ENCODE data around the gene IGSF8. TPM values are rescaled to one million over a fixed set of nuclear protein-coding genes. Genes with fewer than 3 reads are reported as not detected.

IGSF8 gene
- total RNA-seq, 1 experiment from 2014 or later: 101 TPM

DNA sequence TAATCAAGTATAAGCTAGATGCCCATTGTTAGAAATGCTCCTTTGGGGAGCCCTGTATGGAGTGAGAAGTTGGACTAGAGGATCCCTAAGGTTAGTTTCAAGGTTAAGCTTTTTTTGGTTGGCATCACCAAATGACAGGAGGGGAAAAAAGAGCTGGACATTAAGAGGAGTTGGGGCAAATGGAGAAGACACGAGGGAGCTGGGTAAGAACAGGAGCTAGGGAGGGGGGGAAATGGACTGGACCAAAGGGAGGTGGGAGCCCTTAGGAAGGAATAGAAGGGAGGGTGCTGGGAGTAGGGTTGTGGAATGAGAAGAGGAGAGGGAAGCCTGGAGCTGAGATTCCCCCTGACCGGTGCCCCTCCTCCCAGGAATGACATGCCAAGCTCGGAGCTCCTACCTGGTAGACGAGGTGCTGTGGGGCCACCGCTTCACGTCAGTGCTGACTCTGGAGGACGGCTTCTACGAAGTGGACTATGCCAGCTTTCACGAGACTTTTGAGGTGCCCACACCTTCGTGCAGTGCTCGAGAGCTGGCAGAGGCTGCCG is 11.2 kb downstream of the IGSF8 start:
- ATAC-seq (no peak), DNase-seq (ENCODE audit: low spot score) (no peak)
- Mint-ChIP-seq H3K9me3 (no peaks in the 10 kb centered on the region), H3K36me3 (peaks cover 6% of the 10 kb centered on the region), H3K27ac (no peak overlapping the region), H3K4me1 (peaks cover 22% of the 10 kb centered on the region), H3K27me3 (ENCODE audit: low read depth) (peaks cover 38% of the 10 kb centered on the region), H3K4me3 (no peak overlapping the region)
- ChIA-PET CTCF (interaction anchor here (0.7 to 29.5 kb wide), 15 partner anchors 9 to 166 kb away, joined by 3 to 978 read pairs (median 29); partner anchors contain the start of genes CASQ1 and IGSF8), POLR2A (interaction anchor here (1.0 to 1.2 kb wide), 2 partner anchors 9 to 10 kb away, joined by 3 to 4 read pairs; no protein-coding TSS in a partner anchor)
- TF ChIP-seq MXD4 (CRISPR knock-in tag; IDR thresholded peaks at IDR 0.05; ENCODE audit: borderline replicate concordance): no peak
- TF ChIP-seq ZMAT4 (CRISPR knock-in tag; IDR thresholded peaks at IDR 0.05): no peak
- TF ChIP-seq ATF2 (CRISPR knock-in tag; IDR thresholded peaks at IDR 0.05; ENCODE audit: borderline replicate concordance, low read depth): no peak
- TF ChIP-seq ZNF138 (CRISPR knock-in tag; conservative IDR thresholded peaks at IDR 0.05): no peak
- TF ChIP-seq, protein P1, sequence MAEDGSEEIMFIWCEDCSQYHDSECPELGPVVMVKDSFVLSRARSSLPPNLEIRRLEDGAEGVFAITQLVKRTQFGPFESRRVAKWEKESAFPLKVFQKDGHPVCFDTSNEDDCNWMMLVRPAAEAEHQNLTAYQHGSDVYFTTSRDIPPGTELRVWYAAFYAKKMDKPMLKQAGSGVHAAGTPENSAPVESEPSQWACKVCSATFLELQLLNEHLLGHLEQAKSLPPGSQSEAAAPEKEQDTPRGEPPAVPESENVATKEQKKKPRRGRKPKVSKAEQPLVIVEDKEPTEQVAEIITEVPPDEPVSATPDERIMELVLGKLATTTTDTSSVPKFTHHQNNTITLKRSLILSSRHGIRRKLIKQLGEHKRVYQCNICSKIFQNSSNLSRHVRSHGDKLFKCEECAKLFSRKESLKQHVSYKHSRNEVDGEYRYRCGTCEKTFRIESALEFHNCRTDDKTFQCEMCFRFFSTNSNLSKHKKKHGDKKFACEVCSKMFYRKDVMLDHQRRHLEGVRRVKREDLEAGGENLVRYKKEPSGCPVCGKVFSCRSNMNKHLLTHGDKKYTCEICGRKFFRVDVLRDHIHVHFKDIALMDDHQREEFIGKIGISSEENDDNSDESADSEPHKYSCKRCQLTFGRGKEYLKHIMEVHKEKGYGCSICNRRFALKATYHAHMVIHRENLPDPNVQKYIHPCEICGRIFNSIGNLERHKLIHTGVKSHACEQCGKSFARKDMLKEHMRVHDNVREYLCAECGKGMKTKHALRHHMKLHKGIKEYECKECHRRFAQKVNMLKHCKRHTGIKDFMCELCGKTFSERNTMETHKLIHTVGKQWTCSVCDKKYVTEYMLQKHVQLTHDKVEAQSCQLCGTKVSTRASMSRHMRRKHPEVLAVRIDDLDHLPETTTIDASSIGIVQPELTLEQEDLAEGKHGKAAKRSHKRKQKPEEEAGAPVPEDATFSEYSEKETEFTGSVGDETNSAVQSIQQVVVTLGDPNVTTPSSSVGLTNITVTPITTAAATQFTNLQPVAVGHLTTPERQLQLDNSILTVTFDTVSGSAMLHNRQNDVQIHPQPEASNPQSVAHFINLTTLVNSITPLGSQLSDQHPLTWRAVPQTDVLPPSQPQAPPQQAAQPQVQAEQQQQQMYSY (CRISPR knock-in tag; IDR thresholded peaks at IDR 0.05): no peak
- TF ChIP-seq, protein P2, sequence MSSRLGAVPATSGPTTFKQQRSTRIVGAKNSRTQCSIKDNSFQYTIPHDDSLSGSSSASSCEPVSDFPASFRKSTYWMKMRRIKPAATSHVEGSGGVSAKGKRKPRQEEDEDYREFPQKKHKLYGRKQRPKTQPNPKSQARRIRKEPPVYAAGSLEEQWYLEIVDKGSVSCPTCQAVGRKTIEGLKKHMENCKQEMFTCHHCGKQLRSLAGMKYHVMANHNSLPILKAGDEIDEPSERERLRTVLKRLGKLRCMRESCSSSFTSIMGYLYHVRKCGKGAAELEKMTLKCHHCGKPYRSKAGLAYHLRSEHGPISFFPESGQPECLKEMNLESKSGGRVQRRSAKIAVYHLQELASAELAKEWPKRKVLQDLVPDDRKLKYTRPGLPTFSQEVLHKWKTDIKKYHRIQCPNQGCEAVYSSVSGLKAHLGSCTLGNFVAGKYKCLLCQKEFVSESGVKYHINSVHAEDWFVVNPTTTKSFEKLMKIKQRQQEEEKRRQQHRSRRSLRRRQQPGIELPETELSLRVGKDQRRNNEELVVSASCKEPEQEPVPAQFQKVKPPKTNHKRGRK (CRISPR knock-in tag; IDR thresholded peaks at IDR 0.05; ENCODE audit: borderline replicate concordance): no peak
- no peak for TF ChIP-seq GRHL2 (CRISPR knock-in tag; IDR thresholded peaks at IDR 0.05; ENCODE audit: insufficient replicate concordance, severe bottlenecking)
- no peak for TF ChIP-seq ZNF121 (CRISPR knock-in tag; IDR thresholded peaks at IDR 0.05)
- no peak for TF ChIP-seq CDX4 (CRISPR knock-in tag; IDR thresholded peaks at IDR 0.05; ENCODE audit: borderline replicate concordance)
- TF ChIP-seq ETV6 (CRISPR knock-in tag; IDR thresholded peaks at IDR 0.05): no peak
- TF ChIP-seq HMGA2 (CRISPR knock-in tag; IDR thresholded peaks at IDR 0.05): no peak
- TF ChIP-seq KAT7 (CRISPR knock-in tag; IDR thresholded peaks at IDR 0.05; ENCODE audit: borderline replicate concordance): no peak
- no peak for TF ChIP-seq ELF4 (CRISPR knock-in tag; IDR thresholded peaks at IDR 0.05; ENCODE audit: low read depth)
- TF ChIP-seq MLX (CRISPR knock-in tag; IDR thresholded peaks at IDR 0.05): no peak
- no peak for TF ChIP-seq NFE2L1 (CRISPR knock-in tag; IDR thresholded peaks at IDR 0.05)
- TF ChIP-seq EMX1 (CRISPR knock-in tag; IDR thresholded peaks at IDR 0.05): no peak
- TF ChIP-seq PRRX2 (CRISPR knock-in tag; IDR thresholded peaks at IDR 0.05): no peak

All from WTC11 (cell line).